Stimulated activated CD4-positive, alpha-beta T cell treated with anti-CD3 and anti-CD28 coated beads, Interleukin-4, amount 100 ng/mL, for 1 hour (primary cell): Measurements from ENCODE around the gene C1orf115.
"Not testable (repeated sequence)": the region's sequence is repeated elsewhere in the genome, so short reads cannot be mapped to it uniquely, and the experiment has no call there.

Experiments used
- DNase-seq: peaks from one replicate; pipeline ENCODE4 v3.0.0-alpha.2; 2020

Gene C1orf115

GRCh38 chr1:220730486-220730885, 40.3 kb downstream of the C1orf115 start:
- no peak for DNase-seq

DNA sequence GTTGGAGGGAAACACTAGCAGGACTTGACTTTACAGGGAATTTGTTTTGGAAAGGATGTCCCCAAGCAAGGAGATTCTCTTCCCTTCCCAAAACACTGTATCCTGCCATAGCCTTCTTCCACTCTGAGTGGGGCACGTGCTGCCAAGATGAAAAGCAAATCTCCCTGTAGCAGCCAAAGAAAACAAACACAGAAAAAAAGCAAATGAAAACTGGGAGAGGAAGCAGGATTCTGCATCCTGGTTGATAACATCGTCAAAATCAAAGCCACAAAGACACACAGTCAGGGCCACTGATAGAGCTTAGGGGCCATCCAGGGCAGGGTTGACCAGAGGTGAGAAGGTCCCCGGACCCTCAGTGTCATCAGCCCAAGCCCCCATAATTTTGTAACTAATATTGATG, 42.0 kb downstream of the C1orf115 start:
- no peak for DNase-seq

DNA sequence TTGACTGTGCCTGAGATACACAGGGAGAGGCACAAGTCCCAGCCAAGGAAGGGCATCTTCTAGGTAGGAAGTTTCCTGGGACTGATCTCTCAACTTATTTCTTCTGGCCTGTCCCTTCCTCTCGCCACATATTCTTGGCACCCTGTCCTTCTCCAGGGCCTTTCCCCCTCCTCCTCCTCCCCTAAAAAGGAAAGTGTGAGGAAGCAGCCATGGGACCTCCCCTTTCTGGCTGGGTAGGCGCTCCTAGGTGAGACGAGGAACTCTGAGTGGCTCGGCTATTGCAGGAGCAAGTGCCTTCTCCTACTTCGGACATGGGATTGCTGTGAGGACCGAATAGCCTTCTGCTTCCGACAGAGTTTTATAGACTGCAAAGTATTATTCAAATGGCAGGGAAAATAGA, 42.5 kb downstream of the C1orf115 start:
- no peak for DNase-seq

- peak; percentile 72 for DNase-seq
Measured at GRCh38 chr1:220733086-220733601, 43.0 kb downstream of the C1orf115 start.

- no peak for DNase-seq
Measured at GRCh38 chr1:220734571-220735326, 44.6 kb downstream of the C1orf115 start.

GRCh38 chr1:220736283-220736682, 46.1 kb downstream of the C1orf115 start:
- DNase-seq, result not testable (repeated sequence)

- DNase-seq, result no peak
Measured at GRCh38 chr1:220741349-220741748, 51.2 kb downstream of the C1orf115 start.

DNA sequence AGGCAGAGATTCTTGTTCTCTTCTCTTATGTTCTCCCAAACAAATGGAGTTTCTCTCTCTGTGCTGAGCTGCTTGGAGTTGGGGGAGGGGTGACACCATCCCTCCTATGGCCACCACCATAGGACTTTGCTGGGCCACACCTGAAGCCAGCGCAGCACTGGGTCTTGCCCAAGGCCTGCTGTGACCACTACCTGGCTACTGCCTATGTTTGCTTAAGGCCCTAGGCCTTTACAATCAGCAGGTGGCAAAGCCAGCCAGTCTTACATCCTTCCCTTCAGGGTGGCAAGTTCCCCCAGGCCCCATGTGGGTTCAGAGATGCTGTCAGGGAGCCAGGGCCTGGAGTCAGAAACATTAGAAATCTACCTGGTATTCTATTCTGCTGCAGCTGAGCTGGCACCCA, 51.7 kb downstream of the C1orf115 start:
- DNase-seq, result no peak

- DNase-seq, result no peak
Measured at GRCh38 chr1:220742520-220742919, 52.4 kb downstream of the C1orf115 start.

GRCh38 chr1:220746851-220747250, 56.7 kb downstream of the C1orf115 start:
- DNase-seq, result no peak

- DNase-seq, result no peak
Measured at GRCh38 chr1:220747437-220748088, 57.4 kb downstream of the C1orf115 start.

- DNase-seq, result peak; percentile 4
Measured at GRCh38 chr1:220748089-220748934, 58.1 kb downstream of the C1orf115 start, which contains the start of gene MTARC2. TSS of gene MTARC2 (plus strand) at chr1:220748322. CDS start at chr1:220748532, 210 bp downstream.
